HEK293 (cell line): Measurements from ENCODE around the gene PRSS37.

Experiments
- MYNN ChIP-seq: fragments of 450-650 bp; formaldehyde crosslinking; IDR thresholded peaks from 2 replicates; pipeline ENCODE4 v1.5.1; 2016; ENCODE audit warnings: missing biosample characterization, missing genetic modification characterization, borderline replicate concordance
- REPIN1 ChIP-seq: fragments of 450-650 bp; formaldehyde crosslinking; IDR thresholded peaks from 2 replicates; pipeline ENCODE4 v1.5.1; 2017; ENCODE audit warnings: missing biosample characterization, missing genetic modification characterization, low read depth
- YY1 ChIP-seq: fragments of 450-650 bp; formaldehyde crosslinking; IDR thresholded peaks from 2 replicates; pipeline ENCODE4 v1.5.1; 2018; ENCODE audit warnings: missing biosample characterization, missing genetic modification characterization
- ZFP41 ChIP-seq: fragments of 450-650 bp; formaldehyde crosslinking; IDR thresholded peaks from 2 replicates; pipeline ENCODE4 v1.5.1; 2016; ENCODE audit warnings: missing biosample characterization, missing genetic modification characterization, borderline replicate concordance
- ZNF311 ChIP-seq: fragments of 450-650 bp; formaldehyde crosslinking; IDR thresholded peaks from 2 replicates; pipeline ENCODE4 v1.5.1; 2017; ENCODE audit warnings: missing biosample characterization, missing genetic modification characterization, borderline replicate concordance
- ZNF354C ChIP-seq: fragments of 450-650 bp; formaldehyde crosslinking; IDR thresholded peaks from 2 replicates; pipeline ENCODE4 v1.5.1; 2016; ENCODE audit warnings: missing biosample characterization, missing genetic modification characterization, low read depth, borderline replicate concordance
- ZNF394 ChIP-seq: fragments of 450-650 bp; formaldehyde crosslinking; IDR thresholded peaks from 2 replicates; pipeline ENCODE4 v1.5.1; 2016; ENCODE audit warnings: missing biosample characterization, missing genetic modification characterization, mild to moderate bottlenecking, moderate library complexity, borderline replicate concordance
- ZNF548 ChIP-seq: fragments of 450-650 bp; formaldehyde crosslinking; IDR thresholded peaks from 2 replicates; pipeline ENCODE4 v1.5.1; 2016; ENCODE audit warnings: missing biosample characterization, missing genetic modification characterization
- ZNF707 ChIP-seq: fragments of 450-650 bp; formaldehyde crosslinking; IDR thresholded peaks from 2 replicates; pipeline ENCODE4 v1.5.1; 2016; ENCODE audit warnings: missing biosample characterization, missing genetic modification characterization
- ZNF837 ChIP-seq: fragments of 450-650 bp; formaldehyde crosslinking; IDR thresholded peaks from 2 replicates; pipeline ENCODE4 v1.5.1; 2016; ENCODE audit warnings: missing biosample characterization, missing genetic modification characterization
- TF ChIP-seq, protein P1 (sequence below): fragments of 450-650 bp; formaldehyde crosslinking; IDR thresholded peaks from 2 replicates; pipeline ENCODE4 v1.5.1; 2016; ENCODE audit warnings: missing biosample characterization, missing genetic modification characterization

DNA sequence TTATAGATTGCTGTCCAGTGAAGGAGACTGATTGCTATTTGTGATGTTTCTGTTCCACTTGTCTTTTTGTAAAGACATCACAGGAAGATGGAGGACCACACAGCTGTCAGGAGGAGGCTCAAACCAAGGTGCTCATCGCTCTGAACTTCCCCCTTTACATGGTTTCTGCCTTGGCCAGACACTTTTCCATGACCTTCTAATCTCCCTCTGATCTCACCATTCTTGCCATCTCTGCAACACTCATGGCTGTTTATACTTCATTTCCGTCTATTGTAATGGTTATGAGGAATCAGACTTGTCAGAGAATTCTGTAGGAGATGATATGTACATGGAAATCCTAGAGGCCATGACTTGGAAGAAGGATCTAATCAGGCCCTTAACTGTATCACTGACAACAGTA lies 53.0 kb downstream of the PRSS37 start:
- TF ChIP-seq ZNF311 (tag by site-specific recombination): no peak
- TF ChIP-seq ZNF394: no peak
- TF ChIP-seq, protein P1, sequence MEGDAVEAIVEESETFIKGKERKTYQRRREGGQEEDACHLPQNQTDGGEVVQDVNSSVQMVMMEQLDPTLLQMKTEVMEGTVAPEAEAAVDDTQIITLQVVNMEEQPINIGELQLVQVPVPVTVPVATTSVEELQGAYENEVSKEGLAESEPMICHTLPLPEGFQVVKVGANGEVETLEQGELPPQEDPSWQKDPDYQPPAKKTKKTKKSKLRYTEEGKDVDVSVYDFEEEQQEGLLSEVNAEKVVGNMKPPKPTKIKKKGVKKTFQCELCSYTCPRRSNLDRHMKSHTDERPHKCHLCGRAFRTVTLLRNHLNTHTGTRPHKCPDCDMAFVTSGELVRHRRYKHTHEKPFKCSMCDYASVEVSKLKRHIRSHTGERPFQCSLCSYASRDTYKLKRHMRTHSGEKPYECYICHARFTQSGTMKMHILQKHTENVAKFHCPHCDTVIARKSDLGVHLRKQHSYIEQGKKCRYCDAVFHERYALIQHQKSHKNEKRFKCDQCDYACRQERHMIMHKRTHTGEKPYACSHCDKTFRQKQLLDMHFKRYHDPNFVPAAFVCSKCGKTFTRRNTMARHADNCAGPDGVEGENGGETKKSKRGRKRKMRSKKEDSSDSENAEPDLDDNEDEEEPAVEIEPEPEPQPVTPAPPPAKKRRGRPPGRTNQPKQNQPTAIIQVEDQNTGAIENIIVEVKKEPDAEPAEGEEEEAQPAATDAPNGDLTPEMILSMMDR: no peak
- TF ChIP-seq ZNF837: no peak
- TF ChIP-seq MYNN (tag by site-specific recombination): no peak
- TF ChIP-seq YY1 (tag by site-specific recombination): no peak
- no peak for TF ChIP-seq ZNF354C (tag by site-specific recombination)
- TF ChIP-seq ZNF707: no peak
- TF ChIP-seq ZFP41 (tag by site-specific recombination): no peak
- no peak for TF ChIP-seq ZNF548 (tag by site-specific recombination)
- TF ChIP-seq REPIN1: no peak
